Measurements from ENCODE around the gene MSL2. TPM values are rescaled to one million over a fixed set of nuclear protein-coding genes. Genes with fewer than 3 reads are reported as not detected.
"Not testable (repeated sequence)": the region's sequence is repeated elsewhere in the genome, so short reads cannot be mapped to it uniquely, and the experiment has no call there.

Gene MSL2
- total RNA-seq, 1 donor from 2014 or later = 7.4 TPM

- TF ChIP-seq, protein P1, sequence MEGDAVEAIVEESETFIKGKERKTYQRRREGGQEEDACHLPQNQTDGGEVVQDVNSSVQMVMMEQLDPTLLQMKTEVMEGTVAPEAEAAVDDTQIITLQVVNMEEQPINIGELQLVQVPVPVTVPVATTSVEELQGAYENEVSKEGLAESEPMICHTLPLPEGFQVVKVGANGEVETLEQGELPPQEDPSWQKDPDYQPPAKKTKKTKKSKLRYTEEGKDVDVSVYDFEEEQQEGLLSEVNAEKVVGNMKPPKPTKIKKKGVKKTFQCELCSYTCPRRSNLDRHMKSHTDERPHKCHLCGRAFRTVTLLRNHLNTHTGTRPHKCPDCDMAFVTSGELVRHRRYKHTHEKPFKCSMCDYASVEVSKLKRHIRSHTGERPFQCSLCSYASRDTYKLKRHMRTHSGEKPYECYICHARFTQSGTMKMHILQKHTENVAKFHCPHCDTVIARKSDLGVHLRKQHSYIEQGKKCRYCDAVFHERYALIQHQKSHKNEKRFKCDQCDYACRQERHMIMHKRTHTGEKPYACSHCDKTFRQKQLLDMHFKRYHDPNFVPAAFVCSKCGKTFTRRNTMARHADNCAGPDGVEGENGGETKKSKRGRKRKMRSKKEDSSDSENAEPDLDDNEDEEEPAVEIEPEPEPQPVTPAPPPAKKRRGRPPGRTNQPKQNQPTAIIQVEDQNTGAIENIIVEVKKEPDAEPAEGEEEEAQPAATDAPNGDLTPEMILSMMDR (IDR thresholded peaks at IDR 0.05; ENCODE audit: insufficient read depth, low read length, severe bottlenecking) = no peak
Measured at GRCh38 chr3:136120373-136121348, 75.5 kb downstream of the MSL2 start.

GRCh38 chr3:136119783-136120182 lies 76.4 kb downstream of the MSL2 start:
- not testable (repeated sequence) for H3K36me3 ChIP-seq (ENCODE audit: control insufficient read depth, insufficient read depth, low read length); DNase-seq (ENCODE audit: low read depth); H3K4me3 ChIP-seq (ENCODE audit: low read depth, low read length); H3K27me3 ChIP-seq (ENCODE audit: control insufficient read depth, insufficient read depth, low read length); FAIRE-seq

More at GRCh38 chr3:136120373-136121348, 75.5 kb downstream of the MSL2 start:
- H3K36me3 ChIP-seq (ENCODE audit: control insufficient read depth, insufficient read depth, low read length) = no peaks in the 10 kb centered on the region
- DNase-seq (ENCODE audit: low read depth) (no peak), FAIRE-seq (no peak)
- no peaks in the 10 kb centered on the region for H3K27me3 ChIP-seq (ENCODE audit: control insufficient read depth, insufficient read depth, low read length)
- H3K4me3 ChIP-seq (ENCODE audit: low read depth, low read length) = no peak overlapping the region

- H3K36me3 ChIP-seq (ENCODE audit: control insufficient read depth, insufficient read depth, low read length); DNase-seq (ENCODE audit: low read depth); H3K27me3 ChIP-seq (ENCODE audit: control insufficient read depth, insufficient read depth, low read length); FAIRE-seq; H3K4me3 ChIP-seq (ENCODE audit: low read depth, low read length): not testable (repeated sequence)
Measured at GRCh38 chr3:136119332-136119731, 76.8 kb downstream of the MSL2 start.

DNA sequence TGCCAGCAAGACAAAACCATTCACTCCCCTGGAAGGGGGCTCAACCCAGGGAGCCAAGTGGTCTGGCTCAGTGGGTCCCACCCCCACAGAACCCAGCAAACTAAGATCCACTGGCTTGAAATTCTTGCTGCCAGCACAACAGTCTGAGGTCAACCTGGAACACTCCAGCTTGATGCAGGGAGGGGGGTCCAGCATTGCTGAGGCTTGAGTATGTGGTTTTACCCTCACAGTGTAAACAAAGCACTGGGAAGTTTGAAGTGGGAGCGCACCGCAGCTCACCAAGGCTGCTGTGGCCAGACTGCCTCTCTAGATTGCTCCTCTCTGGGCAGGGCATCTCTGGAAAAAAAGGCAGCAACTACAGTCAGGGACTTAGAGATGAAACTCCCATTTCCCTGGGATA lies 81.7 kb downstream of the MSL2 start:
- Histone ChIP-seq H3K36me3 (ENCODE audit: control insufficient read depth, insufficient read depth, low read length) (no peaks in the 10 kb centered on the region), H3K27me3 (ENCODE audit: control insufficient read depth, insufficient read depth, low read length) (no peaks in the 10 kb centered on the region), H3K4me3 (ENCODE audit: low read depth, low read length) (no peak overlapping the region)
- FAIRE-seq (no peak), DNase-seq (ENCODE audit: low read depth) (no peak)
- TF ChIP-seq, protein P1 (IDR thresholded peaks at IDR 0.05; ENCODE audit: insufficient read depth, low read length, severe bottlenecking) = no peak

DNA sequence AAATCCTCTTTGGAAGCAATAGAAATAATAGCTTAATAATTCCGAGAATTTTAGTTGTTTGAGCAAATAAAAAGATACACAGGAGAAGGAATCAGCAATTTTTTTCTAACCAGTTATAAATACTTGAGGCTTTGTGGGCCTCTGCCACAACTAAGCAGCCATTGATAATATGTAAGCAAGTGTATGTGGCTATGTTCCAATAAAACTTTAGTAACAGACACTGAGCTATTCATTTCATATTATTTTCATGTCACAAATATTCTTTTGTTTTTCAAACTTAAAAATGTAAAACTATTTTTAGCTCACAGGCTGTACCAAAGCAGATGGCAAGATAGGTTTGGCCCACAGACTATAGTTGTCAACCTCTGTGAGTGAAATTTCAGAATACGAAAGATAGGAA lies 85.7 kb downstream of the MSL2 start:
- H3K4me3 ChIP-seq (ENCODE audit: low read depth, low read length) = no peak overlapping the region
- no peaks in the 10 kb centered on the region for H3K36me3 ChIP-seq (ENCODE audit: control insufficient read depth, insufficient read depth, low read length)
- no peaks in the 10 kb centered on the region for H3K27me3 ChIP-seq (ENCODE audit: control insufficient read depth, insufficient read depth, low read length)
- FAIRE-seq = no peak
- TF ChIP-seq, protein P1 (IDR thresholded peaks at IDR 0.05; ENCODE audit: insufficient read depth, low read length, severe bottlenecking) = no peak
- no peak for DNase-seq (ENCODE audit: low read depth)

GRCh38 chr3:136109499-136109898 lies 86.6 kb downstream of the MSL2 start:
- H3K36me3 ChIP-seq (ENCODE audit: control insufficient read depth, insufficient read depth, low read length) = no peaks in the 10 kb centered on the region
- H3K4me3 ChIP-seq (ENCODE audit: low read depth, low read length) = no peak overlapping the region
- FAIRE-seq = no peak
- no peaks in the 10 kb centered on the region for H3K27me3 ChIP-seq (ENCODE audit: control insufficient read depth, insufficient read depth, low read length)
- DNase-seq (ENCODE audit: low read depth) = no peak
- TF ChIP-seq, protein P1 (IDR thresholded peaks at IDR 0.05; ENCODE audit: insufficient read depth, low read length, severe bottlenecking) = no peak
